Hematopoietic multipotent progenitor cell treated with erythropoietin and hydrocortisone succinate and interleukin-3 and kit ligand, for 15 days (in vitro differentiated cells): ENCODE measurements around the gene CHD3.

Experiments
- DNase-seq: peaks from one replicate; pipeline ENCODE4 v3.0.0-alpha.2; 2015; ENCODE audit warnings: low spot score

Gene CHD3

GRCh38 chr17:7894226-7894625 lies 5.6 kb downstream of the CHD3 start:
- no peak for DNase-seq

- no peak for DNase-seq
Measured at GRCh38 chr17:7894866-7895265, 6.3 kb downstream of the CHD3 start.

- DNase-seq: no peak
Measured at GRCh38 chr17:7897090-7897489, 8.5 kb downstream of the CHD3 start.

- peak; percentile 41 for DNase-seq
Measured at GRCh38 chr17:7897773-7898172, 9.2 kb downstream of the CHD3 start.

GRCh38 chr17:7903154-7904103 lies 14.8 kb downstream of the CHD3 start:
- no peak for DNase-seq

- DNase-seq: no peak
Measured at GRCh38 chr17:7909089-7909488, 20.5 kb downstream of the CHD3 start.

- DNase-seq: no peak
Measured at GRCh38 chr17:7910281-7910680, 21.7 kb downstream of the CHD3 start.

- no peak for DNase-seq
Measured at GRCh38 chr17:7910711-7911110, 22.1 kb downstream of the CHD3 start.

- DNase-seq: no peak
Measured at GRCh38 chr17:7911116-7911515, 22.5 kb downstream of the CHD3 start.

- DNase-seq: peak; percentile 83
Measured at GRCh38 chr17:7912927-7913524, 24.4 kb downstream of the CHD3 start.

- DNase-seq: peak; percentile 51
Measured at GRCh38 chr17:7915179-7915610, 26.6 kb downstream of the CHD3 start.

GRCh38 chr17:7915611-7916384 lies 27.2 kb downstream of the CHD3 start, which contains the start of gene RNF227:
Gene RNF227, minus strand, starts transcription at chr17:7916289. Its CDS starts 94 bp downstream, at chr17:7916195.
- DNase-seq: peak; percentile 93

- no peak for DNase-seq
Measured at GRCh38 chr17:7916385-7916682, 27.7 kb downstream of the CHD3 start.

GRCh38 chr17:7916808-7917207 lies 28.2 kb downstream of the CHD3 start:
- peak; percentile 69 for DNase-seq

- DNase-seq: no peak
Measured at GRCh38 chr17:7922269-7922844, 33.8 kb downstream of the CHD3 start.

GRCh38 chr17:7922845-7923628 lies 34.4 kb downstream of the CHD3 start:
- peak; percentile 76 for DNase-seq

- no peak for DNase-seq
Measured at GRCh38 chr17:7927596-7927995, 39.0 kb downstream of the CHD3 start.

GRCh38 chr17:7929158-7930023 lies 40.8 kb downstream of the CHD3 start, which contains the start of gene KCNAB3:
Gene KCNAB3, minus strand, starts transcription at chr17:7929856. Its CDS starts 421 bp downstream, at chr17:7929435.
- peak; percentile 31 for DNase-seq

GRCh38 chr17:7930841-7931631 lies 42.4 kb downstream of the CHD3 start:
- no peak for DNase-seq
